Upper lobe of left lung (tissue), 6 donors: ENCODE measurements around the gene FOXP1. TPM values are rescaled to one million over a fixed set of nuclear protein-coding genes. Genes with fewer than 3 reads are reported as not detected.

Experiments used
- ATAC-seq, 2 donors: fragments of 200-7000 bp; cut with Tn5 transposase; one replicate each; pipeline ENCODE4 v1.9.1; 2022; ENCODE audit warnings: mild to moderate bottlenecking in 2 of 2, moderate library complexity in 2 of 2; ENCODE audit not compliant: low FRiP score in 2 of 2
- DNase-seq, 2 donors: peaks; one replicate each; pipeline ENCODE4 v3.0.0-alpha.2; 2019 to 2020
- H3K27ac ChIP-seq, 4 donors: fragments of 200-600 bp; sonication (generic); one replicate each; pipeline ENCODE4 v1.5.1; 2016 to 2019
- H3K27me3 ChIP-seq, 4 donors: fragments of 200-600 bp; sonication (generic); one replicate each; pipeline ENCODE4 v1.5.1; 2017 to 2019
- H3K36me3 ChIP-seq, 4 donors: fragments of 200-600 bp; sonication (generic); one replicate each; pipeline ENCODE4 v1.5.1; 2016 to 2019
- H3K4me1 ChIP-seq, 4 donors: fragments of 200-600 bp; sonication (generic); one replicate each; pipeline ENCODE4 v1.5.1; 2018 to 2019
- H3K4me3 ChIP-seq, 4 donors: fragments of 200-600 bp; sonication (generic); one replicate each; pipeline ENCODE4 v1.5.1; 2017 to 2019; ENCODE audit warnings: mild to moderate bottlenecking in 2 of 4, moderate library complexity in 1 of 4
- H3K9me3 ChIP-seq, 4 donors: fragments of 200-600 bp; sonication (generic); one replicate each; pipeline ENCODE4 v1.5.1; 2018 to 2019
- EP300 ChIP-seq, 4 donors: sonication (generic); formaldehyde crosslinking; IDR thresholded peaks; one replicate each; pipeline ENCODE4 v1.5.1; 2017; ENCODE audit warnings: antibody characterized with exemption in 4 of 4, control low read depth in 2 of 4
- POLR2A ChIP-seq, 4 donors: fragments of 450-650 bp; IDR thresholded peaks; one replicate each; pipeline ENCODE4 v1.5.1; 2016 to 2017; ENCODE audit warnings: antibody characterized with exemption in 4 of 4, mild to moderate bottlenecking in 2 of 4
- POLR2AphosphoS5 ChIP-seq, 2 donors: sonication (generic); formaldehyde crosslinking; IDR thresholded peaks; one replicate each; pipeline ENCODE4 v1.5.1; 2017; ENCODE audit warnings: antibody characterized with exemption in 2 of 2
- WGBS, 2 donors: methylation state at CpG; one replicate each; pipeline ENCODE4 v1.1.5; 2017 to 2018; 5-methylcytosine and 5-hydroxymethylcytosine counted together
- total RNA-seq, 6 donors: library from RNA; depleted of rRNA in 4 of 6; stranded (reverse); fragments of >200 nt in 4 of 6; gene quantifications; one replicate each; pipeline versions ENCODE4 v1.1.0 to v1.2.1, GENCODE V29; 2016 to 2021
- TF ChIP-seq, protein P1 (sequence below), 6 experiments: fragments of 450-650 bp in 4 of 6; fragments of 200-600 bp in 2 of 6; sonication (generic) in 2 of 6; IDR thresholded peaks; one replicate each; pipeline ENCODE4 v1.5.1; 2016 to 2019; ENCODE audit warnings: antibody characterized with exemption in 6 of 6
- donor health status: DM: no; HTN: no; CAD: no; lungs with moderate emphysema.
- donor health status: DM: no; HTN: yes; CAD: no; lungs with severe emphysema.

FOXP1 gene
- total RNA-seq, 6 donors from 2014 or later = 103 to 248 (median 134) TPM

DNA sequence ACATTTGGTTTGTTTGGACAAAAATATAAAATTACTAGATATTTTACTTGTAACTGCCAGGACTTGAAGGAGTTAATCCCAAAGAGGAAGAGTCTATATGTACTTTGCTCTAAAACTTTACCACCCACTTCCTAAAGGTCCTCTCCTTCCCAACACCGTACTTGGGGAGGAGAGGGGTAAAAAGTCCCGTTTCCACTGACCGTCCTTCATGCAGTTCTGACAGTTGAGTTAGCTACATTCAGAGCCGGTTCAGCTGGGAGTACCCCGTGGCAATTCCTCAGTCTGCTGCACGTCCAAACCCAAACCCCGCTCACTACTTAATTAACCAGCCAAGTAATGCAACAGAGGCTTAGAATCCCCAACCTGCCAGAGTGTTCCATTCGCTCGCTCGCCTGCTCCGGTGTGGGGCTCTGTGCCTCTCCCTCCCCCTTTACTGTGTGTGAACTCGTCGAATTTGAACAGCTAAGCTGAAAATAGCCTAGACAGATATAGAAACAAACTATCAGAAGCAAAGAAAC, 519.7 kb downstream of the FOXP1 start:
- DNase-seq = peak in 1 of 2 donors; percentile 42
- Histone ChIP-seq H3K27ac (peak overlapping the region; percentile 90 to 96 (median 92)), H3K27me3 (no peaks in the 10 kb centered on the region), H3K4me1 (peaks cover 46 to 70% (median 51%) of the 10 kb centered on the region in 4 donors), H3K9me3 (no peaks in the 10 kb centered on the region), H3K4me3 (peak overlapping the region; percentile 36 to 78 (median 70)), H3K36me3 (no peaks in the 10 kb centered on the region)
- ATAC-seq = peak; percentile 38 to 51
- TF ChIP-seq EP300 (IDR thresholded peaks at IDR 0.05) (no peak), POLR2AphosphoS5 (IDR thresholded peaks at IDR 0.05) (peak; percentile 15 to 17), POLR2A (IDR thresholded peaks at IDR 0.05) (peak in 1 of 4 donors; percentile 11)
- TF ChIP-seq, protein P1, sequence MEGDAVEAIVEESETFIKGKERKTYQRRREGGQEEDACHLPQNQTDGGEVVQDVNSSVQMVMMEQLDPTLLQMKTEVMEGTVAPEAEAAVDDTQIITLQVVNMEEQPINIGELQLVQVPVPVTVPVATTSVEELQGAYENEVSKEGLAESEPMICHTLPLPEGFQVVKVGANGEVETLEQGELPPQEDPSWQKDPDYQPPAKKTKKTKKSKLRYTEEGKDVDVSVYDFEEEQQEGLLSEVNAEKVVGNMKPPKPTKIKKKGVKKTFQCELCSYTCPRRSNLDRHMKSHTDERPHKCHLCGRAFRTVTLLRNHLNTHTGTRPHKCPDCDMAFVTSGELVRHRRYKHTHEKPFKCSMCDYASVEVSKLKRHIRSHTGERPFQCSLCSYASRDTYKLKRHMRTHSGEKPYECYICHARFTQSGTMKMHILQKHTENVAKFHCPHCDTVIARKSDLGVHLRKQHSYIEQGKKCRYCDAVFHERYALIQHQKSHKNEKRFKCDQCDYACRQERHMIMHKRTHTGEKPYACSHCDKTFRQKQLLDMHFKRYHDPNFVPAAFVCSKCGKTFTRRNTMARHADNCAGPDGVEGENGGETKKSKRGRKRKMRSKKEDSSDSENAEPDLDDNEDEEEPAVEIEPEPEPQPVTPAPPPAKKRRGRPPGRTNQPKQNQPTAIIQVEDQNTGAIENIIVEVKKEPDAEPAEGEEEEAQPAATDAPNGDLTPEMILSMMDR (IDR thresholded peaks at IDR 0.05) = no peak
- WGBS, 2 donors = 0% methylated on average over 12 to 13 of the region's 13 CpGs

DNA sequence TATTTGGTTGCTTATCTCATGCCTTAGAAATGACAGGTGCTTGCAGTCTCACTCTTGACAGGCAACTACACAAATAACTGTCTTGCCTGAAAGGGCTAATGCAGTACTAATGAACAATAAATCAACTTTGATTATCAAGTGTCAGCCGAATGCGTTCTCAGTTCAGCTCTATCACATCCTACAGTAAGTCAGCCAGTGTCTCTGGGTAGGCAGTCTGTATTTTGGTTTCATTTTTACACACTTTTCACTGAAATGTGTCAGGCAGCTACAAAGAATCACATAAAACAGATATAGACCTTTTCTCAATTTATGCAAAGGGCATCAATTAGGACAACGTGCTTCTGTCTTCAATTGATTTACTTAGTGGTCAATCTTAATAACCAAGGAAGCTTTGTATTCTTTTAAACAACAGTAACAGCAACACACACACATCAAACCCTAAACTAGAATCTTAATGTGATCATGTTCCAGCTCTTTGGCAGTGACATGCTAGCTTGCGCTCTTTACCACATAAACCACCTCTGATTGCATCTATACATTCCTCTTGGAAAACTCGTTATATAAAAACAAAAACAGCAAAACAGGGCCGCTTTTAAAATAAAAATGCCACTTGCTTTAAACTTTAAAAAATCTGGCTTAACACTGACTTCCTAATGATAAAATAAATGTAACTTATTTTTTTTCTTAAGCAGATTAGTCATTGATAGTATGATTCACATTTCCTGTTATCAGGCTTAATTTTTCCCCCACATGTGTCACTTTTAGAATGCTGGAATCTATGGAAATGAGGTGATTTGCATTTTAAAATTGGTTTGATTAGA, 520.4 kb downstream of the FOXP1 start:
- DNase-seq = no peak

DNA sequence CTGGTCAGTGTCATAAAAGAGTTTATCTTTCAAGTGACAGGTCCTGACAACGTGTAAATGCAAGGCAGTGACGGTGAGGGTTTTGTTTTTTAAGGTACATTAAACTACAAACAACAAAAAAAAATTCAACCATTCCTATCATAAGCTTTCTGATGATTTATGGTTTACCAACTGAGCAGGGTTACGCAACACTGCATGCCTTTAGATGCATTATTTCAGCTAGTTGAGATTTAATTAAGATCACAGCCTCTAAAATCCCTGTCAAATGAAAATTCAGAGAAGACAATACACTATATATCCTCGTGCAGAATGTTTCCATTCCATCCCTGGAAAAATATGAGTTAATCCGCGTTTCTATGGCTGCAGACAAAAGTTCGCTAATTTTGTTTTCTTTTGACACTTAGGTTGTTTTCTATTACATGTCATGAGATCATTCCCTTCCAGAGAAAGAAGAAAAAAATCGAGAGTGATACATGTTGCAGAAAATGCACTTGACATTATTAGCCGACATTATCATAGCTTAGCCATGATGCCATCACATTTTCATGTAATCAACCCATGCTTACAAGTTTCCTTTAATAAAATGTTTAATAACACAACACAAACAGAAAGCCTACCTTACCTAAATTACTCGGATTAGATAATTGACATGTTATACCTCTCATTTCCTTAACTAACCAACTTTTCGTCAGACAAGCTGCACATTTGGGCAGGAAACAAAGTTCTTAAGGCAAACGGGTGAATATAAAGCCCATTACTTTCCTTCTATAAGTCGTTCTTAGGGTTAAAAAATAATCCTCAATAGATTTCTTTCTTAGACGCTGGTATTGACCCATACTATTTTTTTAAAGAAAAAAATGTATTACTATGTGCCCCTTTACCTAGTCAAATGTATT, 521.2 kb downstream of the FOXP1 start:
- TF ChIP-seq, protein P1 (IDR thresholded peaks at IDR 0.05) = no peak
- TF ChIP-seq POLR2A (IDR thresholded peaks at IDR 0.05) (no peak), EP300 (IDR thresholded peaks at IDR 0.05) (no peak), POLR2AphosphoS5 (IDR thresholded peaks at IDR 0.05) (no peak)
- H3K4me3 ChIP-seq = peak overlapping the region; percentile 15 to 78 (median 70)
- no peaks in the 10 kb centered on the region for H3K27me3 ChIP-seq
- no peaks in the 10 kb centered on the region for H3K36me3 ChIP-seq
- DNase-seq (no peak), ATAC-seq (no peak)
- 27 to 29% methylated on average over 14 of the region's 14 CpGs for WGBS, 2 donors
- no peaks in the 10 kb centered on the region for H3K9me3 ChIP-seq
- peaks cover 43 to 77% (median 55%) of the 10 kb centered on the region in 4 donors for H3K4me1 ChIP-seq
- peak overlapping the region; percentile 90 to 96 (median 92) for H3K27ac ChIP-seq

More for the DNA sequence above, 520.4 kb downstream of the FOXP1 start:
- no peak for TF ChIP-seq EP300 (IDR thresholded peaks at IDR 0.05)
- no peak for TF ChIP-seq POLR2A (IDR thresholded peaks at IDR 0.05)
- WGBS, 2 donors = 16 to 18% methylated on average over 6 of the region's 6 CpGs
- Histone ChIP-seq H3K36me3 (no peaks in the 10 kb centered on the region), H3K4me1 (peaks cover 46 to 69% (median 52%) of the 10 kb centered on the region in 4 donors), H3K27me3 (no peaks in the 10 kb centered on the region), H3K4me3 (peak overlapping the region; percentile 36 to 78 (median 70)), H3K9me3 (no peaks in the 10 kb centered on the region), H3K27ac (peak overlapping the region; percentile 90 to 96 (median 92))
- ATAC-seq = no peak

DNA sequence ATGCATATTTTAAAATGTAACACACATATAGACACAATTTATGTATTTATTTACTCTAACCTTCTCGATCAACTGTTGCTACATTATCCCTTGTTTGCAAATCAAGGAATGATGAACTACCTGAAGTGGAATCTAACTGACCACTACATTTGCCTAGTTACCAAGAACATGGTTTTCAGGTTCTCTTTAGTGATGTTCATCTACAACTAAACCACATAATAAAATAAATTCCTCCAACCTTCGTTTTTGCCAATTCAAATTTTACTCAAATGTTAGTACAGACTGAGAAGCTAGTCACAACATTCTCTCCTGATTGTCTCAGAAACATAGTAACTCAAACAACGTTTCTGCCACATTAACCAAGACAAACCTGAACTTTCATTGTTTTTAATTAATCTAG, 521.9 kb downstream of the FOXP1 start:
- H3K4me1 ChIP-seq = peaks cover 42 to 77% (median 51%) of the 10 kb centered on the region in 4 donors

More for the DNA sequence above, 521.9 kb downstream of the FOXP1 start:
- Histone ChIP-seq H3K27me3 (no peaks in the 10 kb centered on the region), H3K27ac (peak overlapping the region in 3 of 4 donors; percentile 20 to 93 (median 53)), H3K9me3 (no peaks in the 10 kb centered on the region), H3K36me3 (no peaks in the 10 kb centered on the region), H3K4me3 (peak overlapping the region in 2 of 4 donors; percentile 70 to 78)
- TF ChIP-seq POLR2A (IDR thresholded peaks at IDR 0.05) = no peak
- no peak for TF ChIP-seq POLR2AphosphoS5 (IDR thresholded peaks at IDR 0.05)
- TF ChIP-seq, protein P1 (IDR thresholded peaks at IDR 0.05) = no peak
- TF ChIP-seq EP300 (IDR thresholded peaks at IDR 0.05) = no peak
- DNase-seq = no peak
- ATAC-seq = no peak
- 35 to 41% methylated on average over 3 of the region's 3 CpGs for WGBS, 2 donors
